HepG2 (cell line): ENCODE measurements around the gene NT5C1A. TPM values are rescaled to one million over a fixed set of nuclear protein-coding genes. Genes with fewer than 3 reads are reported as not detected.

Experiments
- ATAC-seq: fragments of 200-7000 bp; cut with Tn5 transposase; 3 replicates; pipeline ENCODE4 v1.9.1; 2020; ENCODE audit warnings: mild to moderate bottlenecking, moderate library complexity
- BruUV-seq: library from RNA; stranded (reverse); fragments of 400-500 nt; replicated peaks from 2 replicates; lab custom pipeline; 2021; lab: Mats Ljungman, UMichigan
- CTCF ChIA-PET: fragments of 300-600 bp; formaldehyde crosslinking; extraction: SDS; loops from one replicate; lab custom pipeline; 2021; ENCODE audit warnings: low total read pairs, inconsistent platforms, low intra/inter-chr PET ratio; lab: Yijun Ruan, JAX
- POLR2A ChIA-PET: fragments of 350-600 bp; sonication (Branson Sonifier 250); formaldehyde crosslinking; loops from one replicate; lab custom pipeline; 2020; ENCODE audit warnings: antibody characterized with exemption, inconsistent platforms; lab: Yijun Ruan, JAX
- DNase-seq: peaks from one replicate; pipeline ENCODE4 v3.0.0-alpha.2; 2015; ENCODE audit warnings: low spot score
- FAIRE-seq: peaks from 3 replicates; lab custom pipeline; 2011; peaks lifted over from hg19 to GRCh38; lab: Jason Lieb, UNC
- H2AFZ ChIP-seq: one replicate; pipeline ENCODE4 v1.6.1; 2011; ENCODE audit warnings: low read length, inconsistent platforms
- H3K27ac ChIP-seq: fragments of 300-600 bp; 3 replicates; pipeline ENCODE4 v1.8.0; 2011; ENCODE audit warnings: mixed run types, mild to moderate bottlenecking, mixed read lengths, low read length, inconsistent platforms; ENCODE audit not compliant: insufficient read depth; ENCODE audit errors: extremely low read length
- H3K27me3 ChIP-seq, 2 experiments: fragments of 200-600 bp in 1 of 2; 2 replicates in 1 of 2; 3 replicates in 1 of 2; pipeline versions ENCODE4 v1.6.0 to v1.8.0; 2011; ENCODE audit warnings: low read length in 2 of 2, mild to moderate bottlenecking in 2 of 2, moderate library complexity in 2 of 2, inconsistent platforms in 1 of 2; ENCODE audit not compliant: insufficient read depth in 2 of 2, control insufficient read depth in 1 of 2
- H3K36me3 ChIP-seq, 2 experiments: fragments of 200-600 bp in 1 of 2; replicated peaks in 1 of 2; 2 replicates in 1 of 2; 3 replicates in 1 of 2; pipeline versions ENCODE4 v1.5.1 to v1.8.0; 2011; ENCODE audit warnings: low read length in 2 of 2, inconsistent platforms in 1 of 2; ENCODE audit not compliant: insufficient read depth in 2 of 2, control insufficient read depth in 1 of 2
- H3K4me1 ChIP-seq: 2 replicates; pipeline ENCODE4 v1.5.1; 2012; ENCODE audit warnings: low read length, inconsistent platforms; ENCODE audit not compliant: insufficient read depth
- H3K4me2 ChIP-seq: 2 replicates; pipeline ENCODE4 v1.6.0; 2011; ENCODE audit warnings: low read depth, low read length, inconsistent platforms
- H3K4me3 ChIP-seq, 3 experiments: fragments of 200-600 bp in 1 of 3; sonication (generic), shearing (Covaris generic) in 1 of 3; replicated peaks in 1 of 3; 2 replicates each; pipeline ENCODE4 v1.5.1; 2011 to 2016; ENCODE audit warnings: low read length in 3 of 3, inconsistent platforms in 2 of 3, low read depth in 2 of 3, mild to moderate bottlenecking in 2 of 3, control low read depth in 1 of 3, mixed read lengths in 1 of 3; ENCODE audit not compliant: insufficient read depth in 1 of 3
- H3K79me2 ChIP-seq: one replicate; pipeline ENCODE4 v1.6.1; 2011; ENCODE audit warnings: low read length, inconsistent platforms; ENCODE audit not compliant: insufficient read depth
- H3K9ac ChIP-seq: 2 replicates; pipeline ENCODE4 v1.6.0; 2011; ENCODE audit warnings: mild to moderate bottlenecking, low read depth, low read length, inconsistent platforms; ENCODE audit not compliant: insufficient read depth
- H3K9me3 ChIP-seq: 2 replicates; pipeline ENCODE4 v1.5.1; 2012; ENCODE audit warnings: mild to moderate bottlenecking, low read length
- H4K20me1 ChIP-seq: 2 replicates; pipeline ENCODE4 v1.6.0; 2011; ENCODE audit warnings: inconsistent platforms, mild to moderate bottlenecking, low read length, moderate library complexity; ENCODE audit not compliant: insufficient read depth
- ARNT2 ChIP-seq: sonication (generic); formaldehyde crosslinking; IDR thresholded peaks from 2 replicates; pipeline ENCODE4 v1.8.0; 2022; ENCODE audit warnings: mild to moderate bottlenecking, low read depth, missing genetic modification reagents, moderate library complexity
- CEBPG ChIP-seq: IDR thresholded peaks from 2 replicates; pipeline ENCODE4 v1.6.1; 2016
- CREM ChIP-seq, 2 experiments: sonication (generic) in 1 of 2; formaldehyde crosslinking in 1 of 2; IDR thresholded peaks; 2 replicates each; pipeline versions ENCODE4 v1.4.0 to v1.6.1; 2016 to 2020; ENCODE audit warnings: antibody characterized with exemption in 1 of 2, mild to moderate bottlenecking in 1 of 2, missing genetic modification reagents in 1 of 2
- HIC2 ChIP-seq: sonication (generic); formaldehyde crosslinking; IDR thresholded peaks from 2 replicates; pipeline ENCODE4 v1.9.0; 2022; ENCODE audit warnings: low read depth, missing genetic modification reagents
- NFE2L2 ChIP-seq: fragments of 150-350 bp; IDR thresholded peaks from 2 replicates; pipeline ENCODE4 v1.6.1; 2014; ENCODE audit warnings: low read length
- RORA ChIP-seq: sonication (generic); formaldehyde crosslinking; IDR thresholded peaks from 2 replicates; pipeline ENCODE4 v1.5.0; 2020; ENCODE audit warnings: mild to moderate bottlenecking, missing genetic modification reagents, moderate library complexity
- SMARCC2 ChIP-seq: fragments of 450-650 bp; IDR thresholded peaks from 2 replicates; pipeline ENCODE4 v1.6.1; 2017; ENCODE audit warnings: antibody characterized with exemption, mild to moderate bottlenecking
- ZBTB25 ChIP-seq: IDR thresholded peaks from 2 replicates; pipeline ENCODE4 v1.6.1; 2018; ENCODE audit warnings: missing genetic modification reagents
- ZNF136 ChIP-seq: sonication (generic); formaldehyde crosslinking; IDR thresholded peaks from 2 replicates; pipeline ENCODE4 v1.8.1; 2022; ENCODE audit warnings: low read depth, mild to moderate bottlenecking, moderate library complexity, missing genetic modification reagents
- ZNF34 ChIP-seq: sonication (generic); formaldehyde crosslinking; IDR thresholded peaks from 2 replicates; pipeline ENCODE4 v1.4.0; 2020; ENCODE audit warnings: mild to moderate bottlenecking, missing genetic modification reagents, borderline replicate concordance
- ZNF510 ChIP-seq: sonication (generic); formaldehyde crosslinking; IDR thresholded peaks from 2 replicates; pipeline ENCODE4 v1.4.0; 2020; ENCODE audit warnings: low read depth, mild to moderate bottlenecking, missing genetic modification reagents
- ZNF574 ChIP-seq: sonication (generic); formaldehyde crosslinking; IDR thresholded peaks from 2 replicates; pipeline ENCODE4 v1.4.0; 2020; ENCODE audit warnings: missing genetic modification reagents
- ZNF713 ChIP-seq: sonication (generic); formaldehyde crosslinking; IDR thresholded peaks from 2 replicates; pipeline ENCODE4 v1.4.0; 2020; ENCODE audit warnings: mild to moderate bottlenecking, missing genetic modification reagents
- ZNF737 ChIP-seq: sonication (generic); formaldehyde crosslinking; IDR thresholded peaks from 2 replicates; pipeline ENCODE4 v1.5.0; 2020; ENCODE audit warnings: missing genetic modification reagents, mild to moderate bottlenecking, borderline replicate concordance
- ZNF841 ChIP-seq: sonication (generic); formaldehyde crosslinking; IDR thresholded peaks from 2 replicates; pipeline ENCODE4 v1.8.1; 2023; ENCODE audit warnings: missing genetic modification reagents, borderline replicate concordance
- WGBS: methylation state at CpG from one replicate; pipeline ENCODE4 v1.1.6; 2017; ENCODE audit warnings: low lambda C conversion rate; 5-methylcytosine and 5-hydroxymethylcytosine counted together
- in situ Hi-C: cut with HindIII; loops from 2 replicates; pipeline ENCODE4 v1.10.0; 2017; ENCODE audit warnings: low pct_unique_long_range_greater_than_20kb; ENCODE audit not compliant: extremely low pct_ligation_motif_present
- intact Hi-C: fragments of 100-400 bp; cut with micrococcal nuclease; formaldehyde crosslinking; loops from one replicate; pipeline ENCODE4 v1.10.0; 2022; ENCODE audit not compliant: unreplicated experiment
- polyA plus RNA-seq, 8 experiments: library from polyadenylated mRNA; depleted of rRNA in 3 of 8; stranded (reverse) in 7 of 8; unstranded in 1 of 8; fragments of >200 nt; fragmentation: Illumina TruSeq in 4 of 8; extraction: Trizol in 4 of 8; gene quantifications; 2 replicates each; pipeline versions ENCODE4 v1.2.1 to v1.2.3, GENCODE V29; 2011 to 2016; ENCODE audit warnings: low read depth in 4 of 8, missing spikeins in 1 of 8, mixed read lengths in 1 of 8; ENCODE audit not compliant: insufficient read depth in 1 of 8
- total RNA-seq, 5 experiments: library from RNA; depleted of rRNA; stranded (reverse); fragments of >200 nt; fragmentation: Illumina TruSeq; extraction: Trizol; gene quantifications; 2 replicates each; pipeline ENCODE4 v1.2.3, GENCODE V29; 2016; ENCODE audit warnings: low read depth in 1 of 5
- TF ChIP-seq, protein P1 (sequence below): sonication (generic); formaldehyde crosslinking; IDR thresholded peaks from 2 replicates; pipeline ENCODE4 v1.8.0; 2022; ENCODE audit warnings: mild to moderate bottlenecking, missing genetic modification reagents

The NT5C1A gene
- total and polyA plus RNA-seq, 2 of the 13 experiments (the other 11 are each of a cell fraction or from before 2014, with no cell fraction given) = not detected

GRCh38 chr1:39657923-39658485 lies 13.9 kb downstream of the NT5C1A start (continued):
- peak; percentile 96 for TF ChIP-seq ZNF574 (CRISPR knock-in tag)
- TF ChIP-seq SMARCC2 = no peak
- TF ChIP-seq, protein P1, sequence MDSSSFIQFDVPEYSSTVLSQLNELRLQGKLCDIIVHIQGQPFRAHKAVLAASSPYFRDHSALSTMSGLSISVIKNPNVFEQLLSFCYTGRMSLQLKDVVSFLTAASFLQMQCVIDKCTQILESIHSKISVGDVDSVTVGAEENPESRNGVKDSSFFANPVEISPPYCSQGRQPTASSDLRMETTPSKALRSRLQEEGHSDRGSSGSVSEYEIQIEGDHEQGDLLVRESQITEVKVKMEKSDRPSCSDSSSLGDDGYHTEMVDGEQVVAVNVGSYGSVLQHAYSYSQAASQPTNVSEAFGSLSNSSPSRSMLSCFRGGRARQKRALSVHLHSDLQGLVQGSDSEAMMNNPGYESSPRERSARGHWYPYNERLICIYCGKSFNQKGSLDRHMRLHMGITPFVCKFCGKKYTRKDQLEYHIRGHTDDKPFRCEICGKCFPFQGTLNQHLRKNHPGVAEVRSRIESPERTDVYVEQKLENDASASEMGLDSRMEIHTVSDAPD (CRISPR knock-in tag) = no peak
- TF ChIP-seq ZBTB25 = no peak
- TF ChIP-seq ZNF713 (CRISPR knock-in tag) = no peak
- TF ChIP-seq ZNF841 (CRISPR knock-in tag) = no peak
- TF ChIP-seq, all 625 proteins: peak for 5

- Histone ChIP-seq H3K9me3 (no peaks in the 10 kb centered on the region), H3K27me3 (peaks cover 0 to 52% of the 10 kb centered on the region in 2 experiments; a peak in 2 of 5 replicates), H3K27ac (no peak overlapping the region), H3K79me2 (no peaks in the 10 kb centered on the region), H2AFZ (no peak overlapping the region), H3K4me1 (no peaks in the 10 kb centered on the region), H3K9ac (no peak overlapping the region), H4K20me1 (no peaks in the 10 kb centered on the region), H3K4me3 (no peak overlapping the region), H3K4me2 (no peak overlapping the region), H3K36me3 (no peaks in the 10 kb centered on the region)
- FAIRE-seq (no peak), DNase-seq (no peak), ATAC-seq (no peak)
- WGBS = 61% methylated on average over 3 of the region's 3 CpGs
- no TSS peak for BruUV-seq
- in situ Hi-C loops = no loop called here
- TF ChIP-seq ARNT2 (CRISPR knock-in tag) (no peak), NFE2L2 (no peak), RORA (CRISPR knock-in tag) (no peak), ZNF34 (CRISPR knock-in tag) (no peak), ZNF510 (CRISPR knock-in tag) (no peak), HIC2 (CRISPR knock-in tag) (no peak), ZNF136 (CRISPR knock-in tag) (no peak), CEBPG (no peak), CREM (IDR thresholded peaks at IDR 0.05) (no peak), CREM (CRISPR knock-in tag; IDR thresholded peaks at IDR 0.05) (no peak), ZNF737 (CRISPR knock-in tag) (no peak)
- intact Hi-C loops = no loop called here
- ChIA-PET POLR2A (no interaction called here), CTCF (interaction anchor here (1.9 kb wide), 1 partner anchor 51 kb away, joined by 10 read pairs; no protein-coding TSS in a partner anchor)
Measured at GRCh38 chr1:39657402-39657801, 14.5 kb downstream of the NT5C1A start.
